ENCODE results near the gene GLRA1.

GRCh38 chr5:151949113-151949512, 24.5 kb upstream of the GLRA1 start:
- TF ChIP-seq CTCF (IDR thresholded peaks at IDR 0.05) (no peak), POLR2AphosphoS5 (IDR thresholded peaks at IDR 0.05; ENCODE audit: insufficient read depth in 1 of 2, low read depth in 1 of 2) (no peak)

Measured in vagina (tissue), 2 donors.